HG02938 (cell line): ENCODE measurements around the gene MAN2A2.
"Not testable (repeated sequence)": the region's sequence is repeated elsewhere in the genome, so short reads cannot be mapped to it uniquely, and the experiment has no call there.

Experiments
- ATAC-seq: cut with Tn5 transposase; IDR thresholded peaks from one replicate; pipeline ENCODE4 v1.9.1; 2021; ENCODE audit warnings: mild to moderate bottlenecking, moderate library complexity; ENCODE audit not compliant: unreplicated experiment

Gene MAN2A2

GRCh38 chr15:90871139-90871715 is 31.9 kb upstream of the MAN2A2 start:
- ATAC-seq: no peak

- ATAC-seq: no peak
Observed at GRCh38 chr15:90871716-90872485, 31.2 kb upstream of the MAN2A2 start.

GRCh38 chr15:90872486-90873184 is 30.5 kb upstream of the MAN2A2 start:
- no peak for ATAC-seq

DNA sequence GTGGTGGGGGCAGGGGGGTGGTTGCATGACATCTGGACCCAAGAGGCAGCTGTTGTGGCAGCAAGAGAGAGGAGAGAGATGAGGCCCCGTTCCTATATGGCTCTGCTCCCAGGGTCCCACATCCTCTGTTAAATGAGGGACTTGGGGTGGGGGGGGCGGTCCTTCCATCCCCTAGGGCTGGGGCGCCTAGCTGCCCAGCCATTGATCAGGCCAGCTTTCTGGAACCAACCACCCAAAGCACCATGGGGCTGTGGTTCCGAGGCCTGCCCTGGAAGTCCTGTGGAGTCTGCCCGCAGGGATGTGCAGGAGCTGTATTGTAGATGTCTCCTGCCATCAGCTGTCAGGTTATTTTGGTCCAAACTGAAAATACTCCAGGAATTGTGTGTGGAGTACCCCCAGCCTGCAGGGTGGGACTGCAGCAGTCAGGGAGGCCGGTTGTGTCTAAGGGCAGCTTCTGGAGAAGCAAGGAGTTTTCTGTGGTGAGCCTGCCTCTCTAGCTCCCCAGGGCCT is 29.6 kb upstream of the MAN2A2 start:
- no peak for ATAC-seq

GRCh38 chr15:90873998-90874605 is 29.0 kb upstream of the MAN2A2 start:
- ATAC-seq: no peak

- not testable (repeated sequence) for ATAC-seq
Observed at GRCh38 chr15:90874986-90875385, 28.1 kb upstream of the MAN2A2 start.

- no peak for ATAC-seq
Observed at GRCh38 chr15:90875549-90875981, 27.5 kb upstream of the MAN2A2 start.

GRCh38 chr15:90876046-90876445 is 27.1 kb upstream of the MAN2A2 start:
- no peak for ATAC-seq

DNA sequence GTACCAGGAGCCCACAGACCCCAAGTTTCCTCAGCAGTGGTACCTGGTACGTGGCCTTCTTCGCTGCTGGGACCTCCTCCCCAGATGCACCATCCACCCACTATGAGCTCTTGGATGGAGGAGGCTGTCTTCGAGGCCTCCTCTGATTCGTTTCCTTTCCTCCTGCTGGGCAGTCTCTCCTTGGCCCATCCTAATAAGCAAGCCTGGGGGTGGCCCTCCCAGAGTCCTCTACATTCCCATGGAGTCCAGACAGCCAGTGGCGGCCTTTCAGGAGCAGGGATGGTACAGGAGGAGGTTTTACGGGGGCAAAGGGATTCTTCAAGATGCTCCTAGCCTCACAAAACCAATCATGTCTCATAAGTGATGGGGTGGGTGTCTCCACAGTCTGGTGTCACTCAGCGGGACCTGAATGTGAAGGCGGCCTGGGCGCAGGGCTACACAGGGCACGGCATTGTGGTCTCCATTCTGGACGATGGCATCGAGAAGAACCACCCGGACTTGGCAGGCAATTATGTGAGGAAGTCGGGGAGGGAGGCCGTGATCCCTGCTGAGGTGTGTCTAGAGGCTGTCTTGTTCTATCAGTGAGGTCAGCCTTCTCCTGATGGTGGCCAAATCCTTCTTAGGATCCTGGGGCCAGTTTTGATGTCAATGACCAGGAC is 26.5 kb upstream of the MAN2A2 start:
- ATAC-seq: no peak

GRCh38 chr15:90877315-90877714 is 25.8 kb upstream of the MAN2A2 start:
- ATAC-seq: no peak

- no peak for ATAC-seq
Observed at GRCh38 chr15:90877996-90878395, 25.1 kb upstream of the MAN2A2 start.

- ATAC-seq: no peak
Observed at GRCh38 chr15:90878660-90879059, 24.4 kb upstream of the MAN2A2 start.

- ATAC-seq: no peak
Observed at GRCh38 chr15:90879730-90880366, 23.3 kb upstream of the MAN2A2 start.

GRCh38 chr15:90880381-90881145 is 22.5 kb upstream of the MAN2A2 start:
- no peak for ATAC-seq

DNA sequence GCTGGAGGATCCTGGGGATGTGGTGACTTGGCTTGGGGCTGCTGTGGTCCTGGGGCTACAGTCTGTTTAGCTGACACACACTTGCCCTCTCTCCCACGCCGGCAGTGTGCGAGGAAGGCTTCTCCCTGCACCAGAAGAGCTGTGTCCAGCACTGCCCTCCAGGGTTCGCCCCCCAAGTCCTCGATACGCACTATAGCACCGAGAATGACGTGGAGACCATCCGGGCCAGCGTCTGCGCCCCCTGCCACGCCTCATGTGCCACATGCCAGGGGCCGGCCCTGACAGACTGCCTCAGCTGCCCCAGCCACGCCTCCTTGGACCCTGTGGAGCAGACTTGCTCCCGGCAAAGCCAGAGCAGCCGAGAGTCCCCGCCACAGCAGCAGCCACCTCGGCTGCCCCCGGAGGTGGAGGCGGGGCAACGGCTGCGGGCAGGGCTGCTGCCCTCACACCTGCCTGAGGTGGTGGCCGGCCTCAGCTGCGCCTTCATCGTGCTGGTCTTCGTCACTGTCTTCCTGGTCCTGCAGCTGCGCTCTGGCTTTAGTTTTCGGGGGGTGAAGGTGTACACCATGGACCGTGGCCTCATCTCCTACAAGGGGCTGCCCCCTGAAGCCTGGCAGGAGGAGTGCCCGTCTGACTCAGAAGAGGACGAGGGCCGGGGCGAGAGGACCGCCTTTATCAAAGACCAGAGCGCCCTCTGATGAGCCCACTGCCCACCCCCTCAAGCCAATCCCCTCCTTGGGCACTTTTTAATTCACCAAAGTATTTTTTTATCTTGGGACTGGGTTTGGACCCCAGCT is 21.7 kb upstream of the MAN2A2 start:
- ATAC-seq: no peak

DNA sequence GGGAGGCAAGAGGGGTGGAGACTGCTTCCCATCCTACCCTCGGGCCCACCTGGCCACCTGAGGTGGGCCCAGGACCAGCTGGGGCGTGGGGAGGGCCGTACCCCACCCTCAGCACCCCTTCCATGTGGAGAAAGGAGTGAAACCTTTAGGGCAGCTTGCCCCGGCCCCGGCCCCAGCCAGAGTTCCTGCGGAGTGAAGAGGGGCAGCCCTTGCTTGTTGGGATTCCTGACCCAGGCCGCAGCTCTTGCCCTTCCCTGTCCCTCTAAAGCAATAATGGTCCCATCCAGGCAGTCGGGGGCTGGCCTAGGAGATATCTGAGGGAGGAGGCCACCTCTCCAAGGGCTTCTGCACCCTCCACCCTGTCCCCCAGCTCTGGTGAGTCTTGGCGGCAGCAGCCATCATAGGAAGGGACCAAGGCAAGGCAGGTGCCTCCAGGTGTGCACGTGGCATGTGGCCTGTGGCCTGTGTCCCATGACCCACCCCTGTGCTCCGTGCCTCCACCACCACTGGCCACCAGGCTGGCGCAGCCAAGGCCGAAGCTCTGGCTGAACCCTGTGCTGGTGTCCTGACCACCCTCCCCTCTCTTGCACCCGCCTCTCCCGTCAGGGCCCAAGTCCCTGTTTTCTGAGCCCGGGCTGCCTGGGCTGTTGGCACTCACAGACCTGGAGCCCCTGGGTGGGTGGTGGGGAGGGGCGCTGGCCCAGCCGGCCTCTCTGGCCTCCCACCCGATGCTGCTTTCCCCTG is 21.0 kb upstream of the MAN2A2 start:
- ATAC-seq: no peak

DNA sequence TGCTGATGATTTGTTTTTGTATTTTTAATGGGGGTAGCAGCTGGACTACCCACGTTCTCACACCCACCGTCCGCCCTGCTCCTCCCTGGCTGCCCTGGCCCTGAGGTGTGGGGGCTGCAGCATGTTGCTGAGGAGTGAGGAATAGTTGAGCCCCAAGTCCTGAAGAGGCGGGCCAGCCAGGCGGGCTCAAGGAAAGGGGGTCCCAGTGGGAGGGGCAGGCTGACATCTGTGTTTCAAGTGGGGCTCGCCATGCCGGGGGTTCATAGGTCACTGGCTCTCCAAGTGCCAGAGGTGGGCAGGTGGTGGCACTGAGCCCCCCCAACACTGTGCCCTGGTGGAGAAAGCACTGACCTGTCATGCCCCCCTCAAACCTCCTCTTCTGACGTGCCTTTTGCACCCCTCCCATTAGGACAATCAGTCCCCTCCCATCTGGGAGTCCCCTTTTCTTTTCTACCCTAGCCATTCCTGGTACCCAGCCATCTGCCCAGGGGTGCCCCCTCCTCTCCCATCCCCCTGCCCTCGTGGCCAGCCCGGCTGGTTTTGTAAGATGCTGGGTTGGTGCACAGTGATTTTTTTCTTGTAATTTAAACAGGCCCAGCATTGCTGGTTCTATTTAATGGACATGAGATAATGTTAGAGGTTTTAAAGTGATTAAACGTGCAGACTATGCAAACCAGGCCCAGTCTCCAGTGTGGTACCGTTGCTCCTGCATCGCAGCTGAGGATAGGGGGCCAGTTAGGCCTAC is 20.1 kb upstream of the MAN2A2 start:
- no peak for ATAC-seq
